EH (cell line): ENCODE measurements around the gene ZNF418.
"Not testable (repeated sequence)": the region's sequence is repeated elsewhere in the genome, so short reads cannot be mapped to it uniquely, and the experiment has no call there.

Source experiments
- DNase-seq: peaks from one replicate; pipeline ENCODE4 v3.0.0-alpha.2; 2015; ENCODE audit warnings: low read depth

Gene ZNF418

GRCh38 chr19:57888560-57889231 lies 46.5 kb downstream of the ZNF418 start, which contains the start of gene ZNF814:
TSS of gene ZNF814 (minus strand) at chr19:57889037. CDS start at chr19:57888802, 235 bp downstream.
- peak; percentile 58 for DNase-seq

- DNase-seq = no peak
Observed at GRCh38 chr19:57888107-57888559, 47.1 kb downstream of the ZNF418 start.

GRCh38 chr19:57887195-57887941 lies 47.8 kb downstream of the ZNF418 start:
- DNase-seq = no peak

GRCh38 chr19:57886046-57886445 lies 49.2 kb downstream of the ZNF418 start:
- DNase-seq = no peak

- DNase-seq = not testable (repeated sequence)
Observed at GRCh38 chr19:57873883-57874799, 61.1 kb downstream of the ZNF418 start.

- peak; percentile 20 for DNase-seq
Observed at GRCh38 chr19:57872450-57872849, 62.8 kb downstream of the ZNF418 start.
